Lower leg skin (tissue), 3 donors: ENCODE measurements around the gene SAC3D1.

Experiments
- POLR2A ChIP-seq, 2 donors: fragments of 450-650 bp; IDR thresholded peaks; one replicate each; pipeline ENCODE4 v1.6.1; 2016 to 2017; ENCODE audit warnings: antibody characterized with exemption in 2 of 2, mild to moderate bottlenecking in 1 of 2, moderate library complexity in 1 of 2
- TF ChIP-seq, protein P1 (sequence below), 3 donors: fragments of 450-650 bp; IDR thresholded peaks; one replicate each; pipeline ENCODE4 v1.5.1; 2016; ENCODE audit warnings: antibody characterized with exemption in 3 of 3, mild to moderate bottlenecking in 3 of 3, moderate library complexity in 2 of 3

DNA sequence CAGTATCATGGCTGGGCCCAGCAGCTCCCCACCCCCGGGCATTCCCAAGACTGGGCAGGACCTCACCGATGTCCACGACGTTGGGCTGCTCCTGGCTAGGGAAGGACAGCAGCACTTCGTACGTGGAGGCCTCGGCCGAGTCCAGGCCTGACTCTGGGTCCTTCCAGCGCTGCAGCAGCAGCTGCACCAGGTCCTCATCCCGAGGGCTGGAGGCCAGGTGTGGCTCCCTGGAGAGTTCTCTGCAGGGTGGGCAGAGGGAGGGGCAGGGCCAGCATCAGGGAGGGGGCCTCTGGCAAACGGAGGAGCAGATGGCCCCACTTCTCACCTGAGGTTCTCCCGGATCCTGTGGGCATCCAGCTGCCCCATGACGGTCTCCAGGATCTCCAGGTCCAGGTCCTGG is 17.0 kb downstream of the SAC3D1 start:
- TF ChIP-seq POLR2A (IDR thresholded peaks at IDR 0.05), result no peak
- TF ChIP-seq, protein P1, sequence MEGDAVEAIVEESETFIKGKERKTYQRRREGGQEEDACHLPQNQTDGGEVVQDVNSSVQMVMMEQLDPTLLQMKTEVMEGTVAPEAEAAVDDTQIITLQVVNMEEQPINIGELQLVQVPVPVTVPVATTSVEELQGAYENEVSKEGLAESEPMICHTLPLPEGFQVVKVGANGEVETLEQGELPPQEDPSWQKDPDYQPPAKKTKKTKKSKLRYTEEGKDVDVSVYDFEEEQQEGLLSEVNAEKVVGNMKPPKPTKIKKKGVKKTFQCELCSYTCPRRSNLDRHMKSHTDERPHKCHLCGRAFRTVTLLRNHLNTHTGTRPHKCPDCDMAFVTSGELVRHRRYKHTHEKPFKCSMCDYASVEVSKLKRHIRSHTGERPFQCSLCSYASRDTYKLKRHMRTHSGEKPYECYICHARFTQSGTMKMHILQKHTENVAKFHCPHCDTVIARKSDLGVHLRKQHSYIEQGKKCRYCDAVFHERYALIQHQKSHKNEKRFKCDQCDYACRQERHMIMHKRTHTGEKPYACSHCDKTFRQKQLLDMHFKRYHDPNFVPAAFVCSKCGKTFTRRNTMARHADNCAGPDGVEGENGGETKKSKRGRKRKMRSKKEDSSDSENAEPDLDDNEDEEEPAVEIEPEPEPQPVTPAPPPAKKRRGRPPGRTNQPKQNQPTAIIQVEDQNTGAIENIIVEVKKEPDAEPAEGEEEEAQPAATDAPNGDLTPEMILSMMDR (IDR thresholded peaks at IDR 0.05), result no peak
